NB4 (cell line): ENCODE data around the gene ACVR2B.

ENCODE experiments used
- DNase-seq: peaks from one replicate; pipeline ENCODE4 v3.0.0; 2010; ENCODE audit warnings: low read depth
- H3K4me3 ChIP-seq: one replicate; pipeline ENCODE4 v1.5.1; 2011; ENCODE audit warnings: mild to moderate bottlenecking, low read depth, low read length, moderate library complexity
- MYC ChIP-seq: IDR thresholded peaks from 2 replicates; pipeline ENCODE4 v1.6.1; 2011; ENCODE audit warnings: low read depth, low read length
- POLR2A ChIP-seq: IDR thresholded peaks from 2 replicates; pipeline ENCODE4 v1.6.1; 2011; ENCODE audit warnings: mild to moderate bottlenecking; ENCODE audit not compliant: insufficient read length; ENCODE audit errors: extremely low read depth
- TF ChIP-seq, protein P1 (sequence below): IDR thresholded peaks from one replicate; pipeline ENCODE4 v1.5.1; 2012; ENCODE audit warnings: low read depth, low read length
- TF ChIP-seq, protein P2 (sequence below): IDR thresholded peaks from 2 replicates; pipeline ENCODE4 v1.6.1; 2011; ENCODE audit warnings: low read depth, low read length

ACVR2B gene

GRCh38 chr3:38446085-38446686, 7.5 kb upstream of the ACVR2B start:
- DNase-seq: no peak
- TF ChIP-seq MYC: no peak
- no peak for TF ChIP-seq POLR2A
- TF ChIP-seq, protein P1, sequence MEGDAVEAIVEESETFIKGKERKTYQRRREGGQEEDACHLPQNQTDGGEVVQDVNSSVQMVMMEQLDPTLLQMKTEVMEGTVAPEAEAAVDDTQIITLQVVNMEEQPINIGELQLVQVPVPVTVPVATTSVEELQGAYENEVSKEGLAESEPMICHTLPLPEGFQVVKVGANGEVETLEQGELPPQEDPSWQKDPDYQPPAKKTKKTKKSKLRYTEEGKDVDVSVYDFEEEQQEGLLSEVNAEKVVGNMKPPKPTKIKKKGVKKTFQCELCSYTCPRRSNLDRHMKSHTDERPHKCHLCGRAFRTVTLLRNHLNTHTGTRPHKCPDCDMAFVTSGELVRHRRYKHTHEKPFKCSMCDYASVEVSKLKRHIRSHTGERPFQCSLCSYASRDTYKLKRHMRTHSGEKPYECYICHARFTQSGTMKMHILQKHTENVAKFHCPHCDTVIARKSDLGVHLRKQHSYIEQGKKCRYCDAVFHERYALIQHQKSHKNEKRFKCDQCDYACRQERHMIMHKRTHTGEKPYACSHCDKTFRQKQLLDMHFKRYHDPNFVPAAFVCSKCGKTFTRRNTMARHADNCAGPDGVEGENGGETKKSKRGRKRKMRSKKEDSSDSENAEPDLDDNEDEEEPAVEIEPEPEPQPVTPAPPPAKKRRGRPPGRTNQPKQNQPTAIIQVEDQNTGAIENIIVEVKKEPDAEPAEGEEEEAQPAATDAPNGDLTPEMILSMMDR: no peak
- TF ChIP-seq, protein P2, sequence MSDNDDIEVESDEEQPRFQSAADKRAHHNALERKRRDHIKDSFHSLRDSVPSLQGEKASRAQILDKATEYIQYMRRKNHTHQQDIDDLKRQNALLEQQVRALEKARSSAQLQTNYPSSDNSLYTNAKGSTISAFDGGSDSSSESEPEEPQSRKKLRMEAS: no peak
- H3K4me3 ChIP-seq: no peak overlapping the region

GRCh38 chr3:38446812-38447211, 6.9 kb upstream of the ACVR2B start:
- TF ChIP-seq POLR2A: no peak
- TF ChIP-seq MYC: no peak
- TF ChIP-seq, protein P1: no peak
- TF ChIP-seq, protein P2: no peak
- no peak overlapping the region for H3K4me3 ChIP-seq
- no peak for DNase-seq

GRCh38 chr3:38450853-38451252, 2.8 kb upstream of the ACVR2B start:
- no peak for TF ChIP-seq MYC
- DNase-seq: no peak
- no peak overlapping the region for H3K4me3 ChIP-seq

- no peak for DNase-seq
- H3K4me3 ChIP-seq: peak overlapping the region; percentile 32
- TF ChIP-seq POLR2A (no peak), MYC (no peak)
- TF ChIP-seq, protein P1: no peak
- TF ChIP-seq, protein P2: no peak
Measured at GRCh38 chr3:38453913-38454177, 155 bp downstream of the ACVR2B start.

GRCh38 chr3:38454178-38454883, 641 bp downstream of the ACVR2B start:
- no peak for TF ChIP-seq MYC
- TF ChIP-seq, protein P2: no peak
- TF ChIP-seq POLR2A: no peak
- TF ChIP-seq, protein P1: no peak
- H3K4me3 ChIP-seq: peak overlapping the region; percentile 59
- peak; percentile 48 for DNase-seq

DNA sequence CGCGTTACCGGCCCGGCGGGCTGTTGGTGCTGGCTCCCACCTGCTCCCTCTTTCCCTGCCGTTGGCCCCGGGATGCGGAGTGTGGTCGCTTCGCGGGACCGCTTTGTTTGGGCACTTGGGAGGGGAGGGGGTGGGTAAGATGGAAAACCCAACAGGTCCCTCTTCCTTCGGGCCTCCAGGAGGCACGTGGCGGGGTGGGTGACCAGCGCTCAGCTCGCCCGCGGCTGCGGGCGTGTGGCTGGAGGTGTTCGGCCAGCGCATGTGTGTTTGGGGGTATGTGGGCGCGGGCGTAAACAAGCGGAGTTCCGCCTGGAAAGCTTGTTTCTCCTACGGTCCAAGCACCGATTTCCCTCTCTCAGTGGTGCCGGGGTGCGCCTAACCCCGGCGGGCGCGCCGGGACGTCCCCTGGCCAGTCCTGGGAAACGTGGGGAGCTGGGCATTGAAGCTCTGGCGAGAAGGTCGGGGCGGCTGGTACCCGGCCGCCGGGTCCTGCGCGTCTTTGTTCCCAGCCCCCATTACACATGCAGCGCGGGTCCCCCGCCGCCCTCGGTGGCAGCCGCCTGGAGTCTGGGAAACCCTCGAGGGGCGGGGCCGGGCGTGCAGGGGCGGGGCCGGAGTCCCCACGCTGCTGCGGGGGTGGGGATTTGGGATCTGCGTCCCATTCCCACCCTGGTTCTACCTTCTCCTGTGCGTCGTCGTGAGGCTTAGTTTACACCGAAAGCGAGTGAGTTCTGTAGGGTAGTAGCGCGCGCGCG, 1.4 kb downstream of the ACVR2B start:
- peak; percentile 37 for DNase-seq
- H3K4me3 ChIP-seq: peak overlapping the region; percentile 59
- TF ChIP-seq, protein P1: no peak
- no peak for TF ChIP-seq POLR2A
- TF ChIP-seq, protein P2: no peak
